HG02588 (cell line): ENCODE data around the gene FGF16.
"Not testable (repeated sequence)": the region's sequence is repeated elsewhere in the genome, so short reads cannot be mapped to it uniquely, and the experiment has no call there.

ENCODE experiments used
- ATAC-seq: cut with Tn5 transposase; IDR thresholded peaks from one replicate; pipeline ENCODE4 v1.9.1; 2021; ENCODE audit warnings: mild to moderate bottlenecking, moderate library complexity; ENCODE audit not compliant: unreplicated experiment

The FGF16 gene

DNA sequence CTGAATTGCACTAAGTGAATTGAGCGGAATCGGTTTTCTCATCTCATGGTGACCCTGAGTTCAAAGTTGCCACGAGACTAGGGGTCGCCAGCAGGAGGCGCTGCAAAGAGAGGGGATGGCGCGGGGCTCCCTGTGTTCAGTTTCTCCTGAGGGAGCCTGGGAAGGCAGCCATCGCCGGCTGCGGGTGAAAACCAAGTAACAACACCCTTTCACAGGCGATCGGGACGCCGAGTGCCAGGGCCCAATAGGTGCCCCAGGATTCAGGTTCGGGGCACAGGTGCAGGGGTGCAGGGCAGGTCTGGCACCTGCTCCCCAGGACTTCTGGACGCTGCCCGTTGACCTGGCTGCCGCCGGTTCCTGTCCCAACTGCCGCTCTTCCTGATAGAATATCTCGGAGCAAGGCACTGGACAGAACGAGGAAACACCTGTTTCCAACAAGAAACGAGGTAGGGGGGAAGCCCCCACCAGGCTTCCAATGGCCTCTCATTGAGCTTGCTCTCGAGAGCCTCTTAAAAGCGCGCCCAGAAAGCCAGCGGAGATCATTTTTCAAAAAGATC is 1.1 kb upstream of the FGF16 start:
- ATAC-seq = no peak

DNA sequence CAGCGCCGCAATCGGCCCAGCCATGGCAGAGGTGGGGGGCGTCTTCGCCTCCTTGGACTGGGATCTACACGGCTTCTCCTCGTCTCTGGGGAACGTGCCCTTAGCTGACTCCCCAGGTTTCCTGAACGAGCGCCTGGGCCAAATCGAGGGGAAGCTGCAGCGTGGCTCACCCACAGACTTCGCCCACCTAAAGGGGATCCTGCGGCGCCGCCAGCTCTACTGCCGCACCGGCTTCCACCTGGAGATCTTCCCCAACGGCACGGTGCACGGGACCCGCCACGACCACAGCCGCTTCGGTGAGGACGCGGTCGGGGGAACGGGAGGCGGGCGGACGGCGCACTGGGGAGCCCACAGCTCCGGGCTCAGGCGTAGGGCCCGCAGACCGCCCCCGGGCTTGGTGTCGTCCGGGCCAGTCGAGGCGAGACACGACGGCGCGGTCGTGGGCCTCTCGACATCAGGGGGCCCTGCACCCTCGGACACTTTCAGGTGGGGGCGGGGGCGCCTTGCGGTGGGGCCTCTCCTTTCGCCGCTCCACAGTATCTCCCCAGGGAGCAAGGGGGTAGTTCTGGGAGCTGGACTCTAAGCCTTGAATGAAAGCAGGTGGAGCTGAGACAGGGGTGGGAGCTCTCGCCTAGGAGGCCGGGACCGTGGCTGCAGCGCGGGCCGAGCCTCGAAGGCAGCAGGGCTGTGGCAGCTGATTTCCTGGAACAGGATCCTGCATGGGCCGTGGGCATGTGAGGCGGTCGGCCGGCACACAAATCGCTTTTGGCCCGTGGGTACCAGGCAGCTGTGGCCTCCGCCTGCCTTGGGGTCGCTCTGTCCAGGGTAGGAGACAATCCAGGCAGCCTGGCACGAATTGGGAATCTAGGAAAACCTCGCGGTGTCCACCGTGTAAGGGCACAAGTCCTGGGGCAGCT is 722 bp downstream of the FGF16 start:
- no peak for ATAC-seq

DNA sequence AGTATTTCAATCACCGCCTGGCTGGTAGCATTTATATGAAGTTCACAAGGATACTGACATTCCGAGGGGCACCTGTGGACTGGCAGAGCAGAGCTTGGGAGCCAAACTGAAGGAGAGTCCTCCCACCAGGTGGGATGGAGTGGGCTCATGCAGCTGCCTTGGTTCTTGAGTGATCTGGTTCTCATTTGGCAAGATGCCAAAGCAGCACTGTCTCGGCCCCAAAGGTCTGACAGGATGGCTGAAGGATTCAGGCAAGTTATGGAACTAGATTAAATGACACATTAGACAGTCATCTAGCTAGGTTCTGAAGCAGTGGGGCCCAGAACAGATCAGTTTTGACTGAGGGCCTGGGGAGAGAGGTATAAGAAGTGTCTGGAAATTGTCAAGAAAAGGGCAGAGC is 3.2 kb downstream of the FGF16 start:
- no peak for ATAC-seq

GRCh38 chrX:77450996-77451395 is 3.8 kb downstream of the FGF16 start:
- no peak for ATAC-seq

- ATAC-seq = no peak
These were observed 6.0 kb downstream of the FGF16 start for GRCh38 chrX:77453190-77453589.

- no peak for ATAC-seq
These were observed 8.2 kb downstream of the FGF16 start for GRCh38 chrX:77455437-77455836.

- no peak for ATAC-seq
These were observed 36.9 kb downstream of the FGF16 start for GRCh38 chrX:77484045-77484444.

GRCh38 chrX:77493677-77494553 is 46.7 kb downstream of the FGF16 start:
- ATAC-seq = no peak

DNA sequence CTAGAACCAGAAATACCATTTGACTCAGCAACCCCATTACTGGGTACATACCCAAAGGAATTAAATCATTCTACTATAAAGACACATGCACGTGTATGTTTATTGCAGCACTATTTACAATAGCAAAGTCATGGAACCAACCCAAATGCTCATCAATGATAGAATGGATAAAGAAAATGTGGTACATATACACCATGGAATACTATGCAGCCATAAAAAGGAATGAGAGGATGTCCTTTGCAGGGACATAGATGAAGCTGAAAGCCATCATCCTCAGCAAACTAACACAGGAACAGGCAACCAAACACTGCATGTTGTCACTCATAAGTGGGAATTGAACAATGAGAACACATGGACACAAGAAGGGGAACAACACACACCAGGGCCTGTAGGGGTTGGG is 53.0 kb downstream of the FGF16 start:
- not testable (repeated sequence) for ATAC-seq

DNA sequence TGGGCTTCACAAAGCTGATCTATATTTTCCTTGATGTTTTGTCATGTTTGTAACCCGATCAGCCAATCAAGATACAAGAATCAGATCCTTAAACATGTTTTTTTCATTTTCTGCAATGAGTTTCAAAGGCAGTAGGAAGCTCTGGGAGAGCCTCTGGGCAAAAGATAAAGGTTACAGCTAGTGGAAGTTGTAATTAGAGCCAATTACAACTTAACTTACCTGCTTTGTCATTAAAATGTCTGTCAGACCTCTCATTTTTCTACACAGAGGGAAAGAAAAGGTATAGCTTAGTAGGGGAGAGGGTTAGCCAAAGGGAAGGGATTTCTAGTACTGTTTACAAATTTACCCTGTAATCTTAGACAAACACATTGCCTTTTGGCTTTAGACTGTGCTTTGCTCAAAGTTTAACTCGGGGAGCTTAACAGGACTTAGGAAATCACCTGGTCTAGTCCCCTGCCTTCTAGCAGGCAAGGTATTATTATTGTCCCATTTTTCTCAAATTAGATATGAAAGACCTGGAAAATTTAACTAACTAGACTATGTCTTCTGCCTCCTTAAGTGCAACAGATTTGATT is 55.8 kb downstream of the FGF16 start:
- no peak for ATAC-seq

DNA sequence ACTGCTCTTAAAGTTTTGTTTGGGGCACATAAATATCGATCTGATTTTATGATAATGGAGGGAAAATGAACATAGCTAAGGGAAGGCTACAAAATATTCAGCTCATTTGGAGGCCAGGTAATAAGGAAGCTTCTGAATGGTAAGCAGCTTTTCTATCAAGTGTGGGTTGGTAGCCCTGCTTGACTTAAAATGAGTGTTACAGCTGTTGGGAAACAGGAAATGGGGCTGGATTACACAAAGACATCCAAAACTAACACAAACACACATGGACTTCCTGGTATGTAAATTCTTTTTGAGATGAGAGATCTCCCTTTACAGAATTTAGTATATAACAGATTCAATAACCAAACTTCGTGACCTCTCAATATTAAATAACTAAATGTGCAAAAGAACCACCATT is 58.0 kb downstream of the FGF16 start:
- no peak for ATAC-seq
